ENCODE results near the gene MXD1.

Gene MXD1

GRCh38 chr2:69936906-69937305, 22.0 kb downstream of the MXD1 start:
- H3K4me1 ChIP-seq (ENCODE audit: control insufficient read depth, low read length) = no peaks in the 10 kb centered on the region
- H3K9me2 ChIP-seq (replicated peaks; ENCODE audit: control insufficient read depth, low read length) = no peaks in the 10 kb centered on the region
- no peak overlapping the region for H3K4me2 ChIP-seq (ENCODE audit: low read length)
- no peaks in the 10 kb centered on the region for H3K9me3 ChIP-seq (ENCODE audit: control insufficient read depth, insufficient read depth, low read length)
- no peaks in the 10 kb centered on the region for H3K27me3 ChIP-seq (ENCODE audit: control insufficient read depth, low read length)
- no peak overlapping the region for H3K27ac ChIP-seq (ENCODE audit: low read depth, low read length)
- peaks cover 19% of the 10 kb centered on the region; the same call in 1 of the 2 replicates for H3K36me3 ChIP-seq (ENCODE audit: control insufficient read depth, low read length)
- no peaks in the 10 kb centered on the region for H3F3A ChIP-seq (ENCODE audit: control insufficient read depth, insufficient read depth)
- no peak overlapping the region for H3K4me3 ChIP-seq (ENCODE audit: low read length)
- H3K79me2 ChIP-seq (ENCODE audit: control insufficient read depth, low read length) = no peaks in the 10 kb centered on the region
- TF ChIP-seq, protein P1, sequence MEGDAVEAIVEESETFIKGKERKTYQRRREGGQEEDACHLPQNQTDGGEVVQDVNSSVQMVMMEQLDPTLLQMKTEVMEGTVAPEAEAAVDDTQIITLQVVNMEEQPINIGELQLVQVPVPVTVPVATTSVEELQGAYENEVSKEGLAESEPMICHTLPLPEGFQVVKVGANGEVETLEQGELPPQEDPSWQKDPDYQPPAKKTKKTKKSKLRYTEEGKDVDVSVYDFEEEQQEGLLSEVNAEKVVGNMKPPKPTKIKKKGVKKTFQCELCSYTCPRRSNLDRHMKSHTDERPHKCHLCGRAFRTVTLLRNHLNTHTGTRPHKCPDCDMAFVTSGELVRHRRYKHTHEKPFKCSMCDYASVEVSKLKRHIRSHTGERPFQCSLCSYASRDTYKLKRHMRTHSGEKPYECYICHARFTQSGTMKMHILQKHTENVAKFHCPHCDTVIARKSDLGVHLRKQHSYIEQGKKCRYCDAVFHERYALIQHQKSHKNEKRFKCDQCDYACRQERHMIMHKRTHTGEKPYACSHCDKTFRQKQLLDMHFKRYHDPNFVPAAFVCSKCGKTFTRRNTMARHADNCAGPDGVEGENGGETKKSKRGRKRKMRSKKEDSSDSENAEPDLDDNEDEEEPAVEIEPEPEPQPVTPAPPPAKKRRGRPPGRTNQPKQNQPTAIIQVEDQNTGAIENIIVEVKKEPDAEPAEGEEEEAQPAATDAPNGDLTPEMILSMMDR (IDR thresholded peaks at IDR 0.05; ENCODE audit: low read depth, low read length, poor library complexity, severe bottlenecking) = no peak
- no peak for TF ChIP-seq EZH2phosphoT487 (IDR thresholded peaks at IDR 0.05; ENCODE audit: borderline replicate concordance, low read length)
- H4K20me1 ChIP-seq (ENCODE audit: control insufficient read depth, insufficient read depth, low read depth, low read length) = no peaks in the 10 kb centered on the region

GRCh38 chr2:69937968-69938367, 23.1 kb downstream of the MXD1 start:
- Histone ChIP-seq H3K27ac (ENCODE audit: low read depth, low read length) (no peak overlapping the region), H4K20me1 (ENCODE audit: control insufficient read depth, insufficient read depth, low read depth, low read length) (no peaks in the 10 kb centered on the region)

DNA sequence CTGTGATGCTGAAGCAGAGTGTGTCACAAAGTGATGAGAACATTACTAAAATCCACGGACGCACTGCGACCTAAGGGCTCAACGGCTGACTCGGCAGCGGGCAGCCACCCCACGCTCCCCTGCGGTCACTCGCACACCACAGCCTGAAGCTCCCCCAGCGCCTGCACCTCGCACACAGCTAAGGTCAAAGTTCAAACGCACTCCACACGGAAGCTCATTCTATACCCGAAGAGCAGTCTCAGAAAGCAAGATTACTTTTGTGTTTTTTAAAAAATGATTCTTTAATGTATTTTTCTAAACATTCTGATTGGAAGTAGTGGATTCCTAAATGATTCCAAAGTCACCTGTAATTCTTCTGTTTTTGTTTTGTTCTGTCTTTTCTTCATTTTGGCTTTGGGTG, 24.8 kb downstream of the MXD1 start:
- no peaks in the 10 kb centered on the region for H3K9me2 ChIP-seq (replicated peaks; ENCODE audit: control insufficient read depth, low read length)
- H3F3A ChIP-seq (ENCODE audit: control insufficient read depth, insufficient read depth) = no peaks in the 10 kb centered on the region
- H3K36me3 ChIP-seq (ENCODE audit: control insufficient read depth, low read length) = peaks cover 19% of the 10 kb centered on the region; the same call in 1 of the 2 replicates
- H3K27me3 ChIP-seq (ENCODE audit: control insufficient read depth, low read length) = no peaks in the 10 kb centered on the region
- TF ChIP-seq EZH2phosphoT487 (IDR thresholded peaks at IDR 0.05; ENCODE audit: borderline replicate concordance, low read length) = no peak
- TF ChIP-seq, protein P1 (IDR thresholded peaks at IDR 0.05; ENCODE audit: low read depth, low read length, poor library complexity, severe bottlenecking) = no peak
- H3K9me3 ChIP-seq (ENCODE audit: control insufficient read depth, insufficient read depth, low read length) = no peaks in the 10 kb centered on the region
- no peak overlapping the region for H3K4me2 ChIP-seq (ENCODE audit: low read length)
- H4K20me1 ChIP-seq (ENCODE audit: control insufficient read depth, insufficient read depth, low read depth, low read length) = no peaks in the 10 kb centered on the region
- H3K4me3 ChIP-seq (ENCODE audit: low read length) = no peak overlapping the region
- no peaks in the 10 kb centered on the region for H3K79me2 ChIP-seq (ENCODE audit: control insufficient read depth, low read length)
- no peaks in the 10 kb centered on the region for H3K4me1 ChIP-seq (ENCODE audit: control insufficient read depth, low read length)
- H3K27ac ChIP-seq (ENCODE audit: low read depth, low read length) = no peak overlapping the region

More at GRCh38 chr2:69937968-69938367, 23.1 kb downstream of the MXD1 start:
- H3K4me2 ChIP-seq (ENCODE audit: low read length) = no peak overlapping the region
- no peaks in the 10 kb centered on the region for H3K4me1 ChIP-seq (ENCODE audit: control insufficient read depth, low read length)
- no peak for TF ChIP-seq EZH2phosphoT487 (IDR thresholded peaks at IDR 0.05; ENCODE audit: borderline replicate concordance, low read length)
- TF ChIP-seq, protein P1 (IDR thresholded peaks at IDR 0.05; ENCODE audit: low read depth, low read length, poor library complexity, severe bottlenecking) = no peak
- H3K9me2 ChIP-seq (replicated peaks; ENCODE audit: control insufficient read depth, low read length) = no peaks in the 10 kb centered on the region
- H3K79me2 ChIP-seq (ENCODE audit: control insufficient read depth, low read length) = no peaks in the 10 kb centered on the region
- no peak overlapping the region for H3K4me3 ChIP-seq (ENCODE audit: low read length)
- no peaks in the 10 kb centered on the region for H3K9me3 ChIP-seq (ENCODE audit: control insufficient read depth, insufficient read depth, low read length)
- H3F3A ChIP-seq (ENCODE audit: control insufficient read depth, insufficient read depth) = no peaks in the 10 kb centered on the region
- H3K27me3 ChIP-seq (ENCODE audit: control insufficient read depth, low read length) = no peaks in the 10 kb centered on the region
- peaks cover 19% of the 10 kb centered on the region; the same call in 1 of the 2 replicates for H3K36me3 ChIP-seq (ENCODE audit: control insufficient read depth, low read length)
